HG03469 (cell line): Measurements from ENCODE around the gene GLT8D1.
"Not testable (repeated sequence)": the region's sequence is repeated elsewhere in the genome, so short reads cannot be mapped to it uniquely, and the experiment has no call there.

Source experiments
- ATAC-seq: cut with Tn5 transposase; IDR thresholded peaks from one replicate; pipeline ENCODE4 v1.9.1; 2021; ENCODE audit warnings: mild to moderate bottlenecking, moderate library complexity, moderate number of reproducible peaks; ENCODE audit not compliant: unreplicated experiment

GLT8D1 gene

DNA sequence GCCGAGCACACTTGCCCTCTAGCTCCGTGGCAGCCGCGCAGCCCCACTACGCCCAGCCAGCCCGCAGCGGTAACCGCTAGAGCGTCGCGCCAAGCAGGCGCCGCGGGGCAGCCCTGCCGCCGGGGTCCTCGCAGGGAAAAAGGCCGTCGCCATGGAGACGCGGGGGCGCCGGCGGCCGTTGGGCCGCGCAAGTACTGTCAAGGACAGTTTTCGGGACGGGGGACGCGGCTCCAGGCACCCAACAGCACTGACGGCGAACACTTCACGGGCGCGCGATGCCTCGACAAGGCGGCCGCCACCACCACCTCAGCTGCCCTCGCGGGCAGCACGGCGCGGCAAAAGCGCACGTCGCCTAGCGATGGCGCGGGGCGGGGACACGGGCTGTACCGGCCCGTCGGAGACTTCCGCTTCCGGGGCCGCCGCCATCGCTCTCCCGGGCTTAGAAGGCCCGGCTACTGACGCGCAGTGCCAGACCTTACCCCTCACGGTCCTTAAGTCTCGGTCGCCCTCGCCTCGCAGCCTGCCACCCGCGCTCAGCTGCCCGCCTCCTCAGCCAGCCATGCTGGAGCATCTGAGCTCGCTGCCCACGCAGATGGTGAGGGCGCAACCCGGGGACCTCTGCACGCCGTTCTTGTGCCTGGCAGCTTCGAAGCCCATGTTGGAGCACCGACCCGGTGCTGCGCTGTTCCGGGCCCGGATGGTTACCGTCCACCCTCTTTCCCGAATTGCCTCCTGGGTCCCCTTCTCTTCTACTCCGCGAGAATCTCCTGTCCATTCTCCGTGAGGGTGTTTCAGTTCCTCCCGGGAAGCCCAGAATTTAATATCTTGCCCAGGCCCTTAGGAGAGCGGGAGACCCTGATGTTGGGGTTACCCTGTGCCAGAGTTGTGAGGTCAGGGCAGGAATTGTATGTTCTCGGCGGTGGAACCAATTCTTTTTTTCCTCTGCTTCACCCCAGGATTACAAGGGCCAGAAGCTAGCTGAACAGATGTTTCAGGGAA, at the start of gene GLT8D1, which contains the start of gene SPCS1:
TSS of gene GLT8D1 (minus strand) at position 104 of the 999 bp plus-strand sequence. CDS start 5,331 bp downstream, outside the sequence.
TSS of gene SPCS1 (plus strand) at position 419 of the 999 bp plus-strand sequence. CDS start at position 560, 141 bp downstream.
- ATAC-seq = peak; percentile 64

- no peak for ATAC-seq
Observed at GRCh38 chr3:52754373-52754772, 48.8 kb upstream of the GLT8D1 start.

- ATAC-seq = no peak
Observed at GRCh38 chr3:52752045-52752660, 46.6 kb upstream of the GLT8D1 start.

GRCh38 chr3:52743721-52744120, 38.1 kb upstream of the GLT8D1 start:
- ATAC-seq = no peak

GRCh38 chr3:52743152-52743551, 37.6 kb upstream of the GLT8D1 start:
- no peak for ATAC-seq

- ATAC-seq = no peak
Observed at GRCh38 chr3:52742418-52743041, 36.9 kb upstream of the GLT8D1 start.

- no peak for ATAC-seq
Observed at GRCh38 chr3:52739730-52740129, 34.1 kb upstream of the GLT8D1 start.

DNA sequence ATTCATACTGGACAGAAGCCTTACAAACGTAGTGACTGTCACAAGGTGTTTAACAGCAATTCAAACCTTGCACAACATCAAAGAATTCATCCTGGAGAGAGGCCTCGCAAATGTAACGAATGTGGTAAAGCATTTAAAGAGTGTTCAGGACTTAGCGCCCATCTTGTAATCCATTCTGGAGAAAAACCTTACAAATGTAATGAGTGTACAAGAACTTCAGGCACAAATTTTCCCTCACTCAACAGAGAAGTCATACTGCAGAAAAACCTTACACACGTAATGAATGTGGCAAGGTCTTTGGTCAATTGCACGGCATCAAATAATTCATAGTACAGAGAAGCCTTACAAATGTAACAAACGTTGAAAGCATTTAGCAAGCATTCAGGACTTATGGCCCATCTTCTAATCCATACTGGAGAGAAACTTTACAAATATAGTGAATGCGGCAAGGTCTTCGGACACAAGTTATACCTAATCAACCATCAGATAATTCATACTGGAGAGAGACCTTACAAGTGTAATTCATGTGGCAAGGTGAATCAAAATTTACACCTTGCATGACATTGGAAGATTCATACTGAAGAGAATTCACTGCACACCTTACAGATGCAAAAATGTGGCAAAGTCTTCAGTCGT, 27.8 kb upstream of the GLT8D1 start:
- no peak for ATAC-seq

DNA sequence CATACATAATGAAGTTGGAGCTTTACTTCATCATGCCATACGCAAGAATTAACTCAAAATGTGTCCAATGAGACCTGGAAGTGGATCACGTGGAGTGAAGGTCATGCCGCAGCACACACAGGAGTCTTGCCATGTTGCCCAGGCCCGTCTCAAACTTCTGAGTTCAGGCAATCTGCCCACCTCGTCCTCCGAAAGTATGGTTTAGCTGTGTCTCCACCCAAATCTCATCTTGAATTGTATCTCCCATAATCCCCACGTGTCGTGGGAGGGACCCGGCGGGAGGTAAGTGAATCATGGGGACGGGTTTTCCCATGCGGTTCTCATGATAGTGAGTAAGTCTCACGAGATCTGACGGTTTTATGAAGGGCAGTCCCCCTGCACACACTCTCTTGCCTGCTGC, 26.0 kb upstream of the GLT8D1 start:
- no peak for ATAC-seq

DNA sequence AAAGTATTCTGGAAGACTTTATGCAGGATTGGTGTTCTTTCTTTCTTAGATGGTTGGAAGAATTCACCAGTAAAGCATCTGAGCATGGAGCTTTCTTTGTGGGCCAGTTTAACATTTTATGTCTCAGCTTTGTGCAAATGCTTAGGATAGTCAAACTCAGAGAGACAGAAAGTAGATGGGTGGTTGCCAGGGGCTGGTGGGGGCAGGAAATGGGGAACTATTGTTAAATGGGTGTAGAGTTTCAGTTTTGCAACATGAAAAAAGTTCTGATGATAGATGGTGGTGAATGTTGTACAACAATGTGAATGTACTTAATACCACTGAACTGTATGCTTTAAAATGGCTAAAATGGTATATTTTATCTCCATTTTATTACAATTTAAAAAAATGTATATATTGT, 25.1 kb upstream of the GLT8D1 start:
- no peak for ATAC-seq

- ATAC-seq = not testable (repeated sequence)
Observed at GRCh38 chr3:52728753-52729152, 23.2 kb upstream of the GLT8D1 start.

GRCh38 chr3:52724511-52724910, 18.9 kb upstream of the GLT8D1 start:
- no peak for ATAC-seq

GRCh38 chr3:52723935-52724334, 18.3 kb upstream of the GLT8D1 start:
- no peak for ATAC-seq

- no peak for ATAC-seq
Observed at GRCh38 chr3:52722491-52722890, 16.9 kb upstream of the GLT8D1 start.

DNA sequence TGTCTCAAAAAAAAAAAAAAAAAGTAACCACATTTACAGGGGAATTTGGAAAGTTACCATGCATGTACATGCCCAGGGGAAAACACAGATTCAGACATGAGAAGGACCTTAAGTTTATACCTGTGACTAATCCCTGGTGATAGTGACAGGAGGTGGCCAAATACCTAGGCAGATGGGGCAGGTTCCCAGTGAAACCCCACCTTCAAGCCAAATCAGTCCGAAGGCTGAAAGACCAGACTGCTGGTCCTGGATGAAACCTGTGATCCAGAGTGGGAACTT, 16.1 kb upstream of the GLT8D1 start:
- ATAC-seq = no peak

DNA sequence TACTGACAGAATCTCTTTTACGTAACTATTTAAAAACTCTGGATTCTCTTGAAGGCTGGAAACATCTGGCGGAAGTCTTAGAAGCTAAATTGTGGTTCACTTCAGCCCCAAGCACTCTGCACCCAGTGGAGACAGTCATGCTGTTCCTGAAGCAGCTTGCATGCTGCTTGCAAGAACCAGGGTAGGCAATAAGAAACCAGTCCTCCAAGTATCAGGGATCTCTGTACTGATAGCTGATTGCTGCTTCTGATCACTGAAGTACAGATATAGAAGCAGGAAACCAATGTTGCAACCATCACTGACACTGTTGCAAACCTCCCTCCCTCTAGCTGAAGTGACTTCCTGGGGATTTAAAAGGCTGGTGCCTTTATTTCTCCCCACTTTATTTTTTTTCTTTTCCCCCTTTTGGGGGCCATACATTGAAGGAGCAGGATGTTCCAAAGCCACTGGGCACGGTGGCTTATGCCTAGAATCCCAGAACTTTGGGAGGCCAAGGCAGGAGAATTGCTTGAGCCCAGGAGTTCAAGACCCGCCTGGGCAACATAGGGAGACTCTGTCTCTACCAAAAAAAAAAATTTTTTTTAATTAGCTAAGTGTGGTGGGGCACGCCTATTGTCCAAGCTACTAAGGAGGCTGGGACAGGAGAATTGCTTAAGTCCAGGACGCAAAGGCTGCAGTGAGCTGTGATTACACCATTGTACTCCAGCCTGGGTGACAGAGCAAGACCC, 15.6 kb upstream of the GLT8D1 start:
- no peak for ATAC-seq

GRCh38 chr3:52719618-52720017, 14.0 kb upstream of the GLT8D1 start:
- no peak for ATAC-seq

GRCh38 chr3:52715714-52716305, 10.2 kb upstream of the GLT8D1 start:
- ATAC-seq = no peak

DNA sequence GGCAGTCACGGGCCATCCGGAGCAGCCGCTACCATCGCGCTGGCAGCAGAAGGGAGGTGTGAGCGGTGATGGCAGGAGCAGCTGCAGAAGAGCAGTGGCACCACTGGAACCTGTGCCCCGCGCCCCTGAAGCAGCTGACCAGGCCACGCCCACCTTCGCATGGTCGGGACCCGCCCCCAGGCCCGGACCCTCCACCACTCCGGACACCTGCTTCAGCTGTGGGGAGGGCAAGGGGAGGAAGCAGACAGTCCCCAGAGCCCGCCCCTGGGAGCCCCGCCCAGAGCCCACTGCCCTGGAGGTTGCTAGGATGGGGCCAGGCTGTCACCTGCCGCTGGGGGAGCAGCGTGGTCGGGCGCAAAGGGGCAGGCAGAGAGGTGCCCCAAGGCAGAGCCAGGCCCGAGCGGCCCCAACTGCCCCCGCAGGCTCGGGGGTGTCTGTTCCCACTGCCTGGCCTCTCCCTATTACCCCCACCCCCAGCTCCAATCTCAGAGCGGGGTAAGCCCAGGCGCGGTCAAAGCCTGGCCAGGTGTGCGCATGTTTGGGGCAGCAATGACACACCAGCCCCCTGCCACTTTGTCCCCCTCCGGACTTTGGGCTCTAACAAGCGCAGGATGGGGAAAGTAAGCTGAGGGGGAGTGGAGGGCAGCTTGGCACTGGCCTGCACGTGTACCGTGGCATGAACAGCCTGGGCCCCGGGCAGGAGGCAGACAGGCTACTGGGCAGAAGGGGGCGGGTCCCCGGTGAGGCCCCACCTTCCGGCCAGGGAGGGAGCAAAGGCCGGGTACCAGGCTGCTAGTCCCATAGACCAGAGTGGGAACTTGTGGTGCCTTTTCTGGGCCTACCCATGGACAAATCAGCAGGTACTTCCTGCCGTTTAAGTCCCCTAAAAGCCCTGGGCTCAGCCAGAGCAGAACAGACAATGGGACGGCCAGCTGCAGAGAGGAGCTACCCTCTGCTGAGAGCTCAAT, 9.0 kb upstream of the GLT8D1 start:
- ATAC-seq = no peak
